ENCODE data around the gene ARHGEF4.

Gene ARHGEF4

DNA sequence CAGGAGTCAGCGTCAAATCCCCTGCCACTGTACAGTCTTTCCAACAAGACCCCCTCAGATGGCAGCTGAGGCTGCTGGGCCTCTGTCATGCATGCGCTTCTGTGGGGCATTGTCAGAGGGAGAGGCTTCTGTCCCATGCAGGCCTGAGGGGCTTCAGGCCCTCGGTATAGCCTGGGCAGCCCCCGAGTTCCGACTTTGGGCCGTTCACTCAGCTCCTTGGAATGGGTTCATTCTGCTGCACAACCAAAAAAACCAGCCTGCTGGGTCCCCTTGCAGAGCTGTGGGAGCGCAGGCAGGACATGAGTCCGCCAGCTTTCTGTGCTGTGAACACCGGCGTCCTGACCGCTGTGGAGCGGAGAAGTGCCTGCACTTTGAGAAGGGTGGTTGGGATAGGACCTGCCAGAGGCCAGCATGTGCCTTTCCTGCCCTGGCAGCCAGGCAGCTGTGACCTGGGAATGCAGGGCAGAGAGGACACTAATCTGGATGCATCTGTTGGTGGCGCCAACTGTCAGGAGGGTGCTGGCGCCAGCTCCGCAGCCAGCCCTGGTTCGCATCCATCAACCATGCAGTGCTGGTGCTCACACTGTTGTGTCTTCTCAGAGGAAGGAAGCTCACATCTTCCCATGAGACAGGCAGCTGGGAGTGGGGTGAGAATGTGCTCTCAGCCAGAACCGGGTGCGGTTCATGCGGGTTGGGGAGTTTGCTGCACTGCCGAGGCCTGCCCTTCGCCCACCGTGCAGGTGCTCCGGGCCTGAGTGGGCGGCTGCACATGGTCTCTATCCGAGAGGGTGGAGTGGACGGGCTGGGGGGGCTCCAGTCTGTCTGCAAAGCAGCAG is 14.3 kb downstream of the ARHGEF4 start:
- DNase-seq (ENCODE audit: low read depth in 3 of 3), result no peak

- DNase-seq (ENCODE audit: low read depth in 3 of 3), result no peak
These were observed 15.1 kb downstream of the ARHGEF4 start for GRCh38 chr2:130851624-130852382.

GRCh38 chr2:130852521-130853115 is 15.9 kb downstream of the ARHGEF4 start:
- DNase-seq (ENCODE audit: low read depth in 3 of 3), result no peak

DNA sequence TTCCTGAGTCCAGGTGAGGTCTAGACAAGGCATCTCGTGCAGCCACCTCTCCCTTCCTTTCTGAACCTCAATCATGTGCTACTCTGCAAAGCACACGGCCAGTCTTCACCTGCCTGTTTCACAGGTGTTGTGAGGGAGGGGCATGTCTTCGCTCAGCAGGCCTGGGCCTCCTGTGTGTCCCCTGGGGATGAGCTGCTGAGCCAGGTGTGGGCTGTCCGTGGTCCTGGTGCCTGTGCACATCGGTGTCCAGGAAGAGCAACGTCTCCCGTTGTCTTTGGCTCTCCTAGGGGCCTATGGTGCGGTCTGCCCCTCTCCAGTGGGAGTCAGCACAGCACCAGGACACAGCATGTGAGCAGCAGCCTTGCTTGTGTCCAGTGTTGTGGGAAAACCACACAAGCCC is 16.7 kb downstream of the ARHGEF4 start:
- DNase-seq (ENCODE audit: low read depth in 3 of 3), result no peak

GRCh38 chr2:130854301-130854700 is 17.6 kb downstream of the ARHGEF4 start:
- DNase-seq (ENCODE audit: low read depth in 3 of 3), result no peak

DNA sequence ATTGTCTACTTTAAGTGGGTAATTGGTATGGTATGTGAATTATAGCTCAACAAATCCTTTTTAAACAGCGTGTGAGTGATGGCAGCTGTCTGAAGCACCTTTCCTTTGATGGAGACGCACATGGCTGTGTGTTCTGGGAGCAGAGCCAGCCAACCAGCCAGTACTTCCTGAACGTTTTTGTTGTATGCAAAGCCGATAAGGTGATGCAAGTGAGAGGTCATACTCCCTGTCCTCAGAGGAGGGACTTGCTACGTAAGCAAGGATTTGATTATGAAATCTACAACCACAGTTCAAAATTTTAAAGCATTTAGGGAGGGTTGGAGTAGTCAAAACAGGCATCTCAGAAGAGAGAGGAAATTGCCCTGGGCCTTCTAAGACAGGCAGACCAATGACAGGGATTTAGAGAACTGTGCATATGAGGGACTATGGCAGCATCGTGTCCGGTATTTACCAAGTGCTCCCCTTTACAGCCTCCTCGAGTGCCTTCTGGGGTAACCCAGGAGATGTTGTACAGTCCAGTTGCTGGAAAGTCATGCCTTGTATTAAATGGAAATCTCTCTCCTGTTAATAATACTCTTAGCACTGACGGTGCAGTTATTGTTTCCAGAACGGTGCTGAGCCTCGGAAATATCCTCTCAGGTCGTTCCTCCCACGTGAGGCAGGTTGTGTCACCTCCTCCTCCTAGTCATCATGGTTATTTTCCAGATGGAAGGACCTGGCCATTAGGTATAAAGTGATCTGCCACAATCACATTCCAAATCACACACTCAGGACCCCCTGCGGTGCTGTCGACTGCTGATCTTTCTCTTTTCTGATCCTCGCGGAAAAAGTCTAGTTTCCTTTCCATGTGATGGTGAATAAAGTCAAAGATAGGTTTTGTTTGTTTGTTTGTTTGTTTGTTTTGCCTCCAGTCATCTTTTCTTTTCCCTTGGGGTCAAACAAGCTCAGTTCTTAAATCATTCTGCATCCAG is 28.4 kb downstream of the ARHGEF4 start:
- no peak for DNase-seq (ENCODE audit: low read depth in 3 of 3)

DNA sequence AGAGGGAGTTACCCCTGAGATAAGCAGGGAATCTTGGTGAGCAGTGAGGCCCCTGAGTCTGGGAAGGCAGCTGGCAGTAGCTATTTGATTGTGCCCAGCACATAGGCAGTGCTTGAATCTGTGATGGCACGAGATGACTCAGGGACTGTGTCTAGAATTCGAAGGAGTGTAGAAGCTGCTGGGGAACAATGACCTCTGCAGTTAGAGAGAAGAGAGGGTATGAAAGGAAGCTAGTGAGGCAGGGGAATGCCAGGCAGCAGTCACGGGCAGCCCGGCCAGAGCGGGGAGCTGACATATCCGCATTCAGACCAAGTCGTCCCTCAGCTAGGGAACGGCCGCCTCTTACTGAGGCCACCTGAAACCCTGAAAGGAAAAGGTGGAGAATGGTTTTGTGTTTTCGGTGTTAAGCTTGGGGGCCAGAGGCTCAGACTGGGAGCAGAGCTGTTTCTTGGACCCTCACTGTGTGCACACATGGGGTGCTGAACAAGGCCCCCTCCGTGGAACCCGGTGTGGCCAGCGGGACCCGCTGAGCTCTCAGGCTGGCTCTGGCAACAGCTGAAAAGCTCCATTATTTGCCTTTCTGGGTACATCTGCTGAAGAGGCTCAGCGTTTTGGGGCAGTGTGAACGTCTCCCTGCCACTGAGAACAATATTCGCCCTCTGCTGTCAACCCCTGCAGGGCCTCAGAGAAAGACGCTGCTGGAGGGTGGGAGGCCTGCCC is 32.9 kb downstream of the ARHGEF4 start:
- no peak for DNase-seq (ENCODE audit: low read depth in 3 of 3)

- DNase-seq (ENCODE audit: low read depth in 3 of 3), result no peak
These were observed 33.4 kb downstream of the ARHGEF4 start for GRCh38 chr2:130870161-130870485.

DNA sequence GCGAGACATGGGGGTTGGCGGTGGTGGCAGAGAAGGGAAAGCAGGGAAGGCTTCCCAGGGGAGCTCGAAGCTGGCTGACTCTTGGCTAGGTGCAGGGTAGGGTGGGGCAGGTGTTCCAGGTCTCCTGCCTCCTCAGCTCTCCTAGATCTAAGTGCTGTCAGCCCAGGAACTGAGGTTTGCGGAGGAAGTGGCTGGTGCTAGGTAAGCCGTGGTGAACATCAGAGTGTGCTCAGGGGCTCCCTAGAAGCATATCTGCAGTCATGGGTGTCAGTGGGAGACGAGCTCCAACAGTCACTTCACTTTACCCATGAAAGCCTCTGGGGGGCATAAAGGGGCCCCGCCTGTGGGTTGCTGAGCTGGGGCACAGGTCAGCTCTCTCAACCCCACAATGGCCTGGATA is 34.1 kb downstream of the ARHGEF4 start:
- no peak for DNase-seq (ENCODE audit: low read depth in 3 of 3)

DNA sequence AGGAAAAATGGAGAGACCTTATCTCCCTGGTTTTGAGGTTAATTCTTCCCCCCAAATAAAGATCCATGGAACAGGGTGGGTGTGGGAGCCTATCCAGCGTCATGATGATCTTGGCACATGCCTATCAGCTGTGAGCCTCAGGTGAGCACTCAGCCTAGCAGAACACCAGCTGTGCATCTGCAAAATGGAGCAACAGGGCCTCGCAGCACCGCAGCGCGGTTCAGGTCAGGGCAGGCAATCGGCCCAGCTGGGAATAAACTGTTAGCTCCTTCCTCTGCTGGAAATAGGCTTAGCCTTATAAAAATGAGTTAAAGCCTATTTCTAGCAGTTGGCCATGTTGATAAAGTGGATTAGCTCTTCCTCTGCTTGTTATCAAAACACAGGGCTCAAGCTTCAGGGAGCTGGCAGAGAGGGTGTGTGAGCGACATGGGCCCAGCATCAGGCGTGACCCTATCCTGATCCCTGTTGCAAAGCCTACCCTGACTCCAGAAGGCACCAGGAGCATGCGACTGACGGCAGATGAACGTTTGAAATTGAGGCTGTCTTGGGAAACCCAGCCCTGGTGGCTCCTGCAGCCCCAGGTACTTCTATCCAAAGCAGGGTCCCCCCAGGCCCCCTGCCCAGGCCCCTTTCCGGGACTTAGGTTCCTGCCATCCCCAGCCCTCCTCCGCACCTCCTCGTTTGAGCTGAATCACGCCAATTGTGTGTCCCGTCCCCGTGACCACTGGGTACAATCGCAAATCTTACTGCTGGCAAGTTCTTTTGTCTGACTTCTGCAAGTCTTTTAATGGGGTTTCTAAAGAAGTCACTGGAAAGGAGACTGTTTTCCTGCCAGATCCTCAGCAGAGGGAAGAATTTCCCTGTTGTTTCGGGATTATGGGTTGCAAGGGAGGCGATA is 35.4 kb downstream of the ARHGEF4 start:
- DNase-seq (ENCODE audit: low read depth in 3 of 3), result no peak

GRCh38 chr2:130872741-130873125 is 36.0 kb downstream of the ARHGEF4 start:
- DNase-seq (ENCODE audit: low read depth in 3 of 3), result no peak

DNA sequence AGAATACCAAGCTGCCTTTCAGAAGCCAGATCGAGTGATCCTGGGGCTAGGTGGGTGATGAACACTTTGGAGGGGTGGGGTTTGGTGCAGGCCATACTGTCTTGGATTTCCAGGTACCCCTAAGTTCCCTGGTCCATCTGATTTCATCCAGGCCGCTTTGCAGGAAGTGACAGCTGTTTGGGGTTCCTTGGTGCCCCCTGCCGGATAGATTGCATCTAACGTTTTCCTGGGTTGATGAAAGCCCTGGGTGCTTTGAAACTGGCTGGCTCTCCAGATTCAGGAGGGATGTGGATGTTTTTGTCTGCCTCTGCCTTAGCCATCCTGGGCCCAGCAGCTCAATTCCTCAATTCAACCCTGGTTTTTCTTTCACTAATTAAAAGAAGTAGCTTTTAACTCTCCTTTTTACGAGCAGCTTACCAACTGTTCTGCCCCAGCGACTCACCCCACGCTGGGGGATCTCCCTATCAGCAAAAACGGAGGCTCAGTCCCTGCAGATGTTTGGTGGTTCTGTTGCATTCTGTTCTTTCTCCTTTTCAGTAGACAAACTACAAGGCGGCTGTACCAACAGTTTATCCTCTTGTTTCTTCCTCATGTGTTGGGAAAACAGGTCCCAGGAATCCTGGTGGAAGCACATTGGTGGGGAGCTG is 37.1 kb downstream of the ARHGEF4 start:
- DNase-seq (ENCODE audit: low read depth in 3 of 3), result peak; percentile 40 to 59 (median 56)

DNA sequence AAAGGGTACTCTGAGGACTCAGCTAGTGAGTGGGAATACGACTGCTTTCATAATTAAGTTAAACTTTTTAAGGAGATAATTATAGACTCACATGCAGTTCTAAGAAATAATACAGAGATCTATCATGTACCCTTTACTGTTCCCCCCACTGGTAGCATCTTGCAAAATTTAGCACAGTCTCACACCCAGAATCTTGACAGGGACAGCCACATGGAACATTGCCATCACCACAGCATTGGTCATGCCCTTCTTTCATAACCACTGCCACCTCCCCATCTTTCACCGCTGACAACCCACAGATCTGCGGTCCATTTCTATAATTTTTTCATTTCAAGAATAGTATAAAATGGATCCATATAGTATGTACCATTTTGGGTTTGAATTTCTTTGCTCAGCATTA is 37.8 kb downstream of the ARHGEF4 start:
- DNase-seq (ENCODE audit: low read depth in 3 of 3), result no peak

- DNase-seq (ENCODE audit: low read depth in 3 of 3), result no peak
These were observed 39.2 kb downstream of the ARHGEF4 start for GRCh38 chr2:130875935-130876334.

DNA sequence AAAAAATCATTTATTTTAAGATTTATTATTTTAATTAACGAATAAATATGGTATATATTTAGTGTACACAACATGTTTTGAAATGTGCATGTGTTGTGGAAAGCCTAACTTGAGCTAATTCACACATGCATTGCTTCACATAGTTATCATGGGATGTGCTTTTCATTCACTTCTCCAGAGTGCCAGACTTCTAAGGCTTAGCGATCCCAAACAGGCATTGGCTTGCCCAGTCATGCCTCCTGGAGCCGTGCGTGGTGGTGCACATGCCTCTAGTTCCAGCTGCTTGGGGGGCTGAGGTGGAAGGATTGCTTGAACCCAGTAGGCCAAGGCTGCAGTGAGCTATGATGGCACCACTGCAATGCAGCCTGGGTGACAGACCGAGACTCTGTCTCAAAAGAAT is 40.5 kb downstream of the ARHGEF4 start:
- DNase-seq (ENCODE audit: low read depth in 3 of 3), result no peak

DNA sequence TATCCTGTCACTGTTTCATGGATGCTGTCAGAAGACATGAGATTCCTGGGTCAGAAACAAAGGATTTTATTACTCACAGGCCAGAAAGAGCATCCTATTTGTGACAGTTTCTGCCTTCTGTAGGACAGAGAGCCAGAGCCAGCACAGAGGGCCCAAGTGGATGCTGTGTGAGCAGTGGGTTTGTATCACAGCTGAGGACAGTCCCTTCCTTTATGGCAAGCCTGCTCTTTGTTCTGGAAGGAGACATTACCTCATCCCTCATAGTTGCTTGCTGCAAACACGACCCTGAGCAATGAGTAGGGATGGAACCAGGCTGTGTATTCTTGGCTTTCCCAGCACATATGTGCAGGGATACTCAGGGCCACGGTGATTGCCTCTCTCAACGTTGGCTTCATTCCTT is 41.6 kb downstream of the ARHGEF4 start:
- no peak for DNase-seq (ENCODE audit: low read depth in 3 of 3)

- no peak for DNase-seq (ENCODE audit: low read depth in 3 of 3)
These were observed 42.2 kb downstream of the ARHGEF4 start for GRCh38 chr2:130878933-130879332.

- no peak for DNase-seq (ENCODE audit: low read depth in 3 of 3)
These were observed 45.5 kb downstream of the ARHGEF4 start for GRCh38 chr2:130882111-130882690.

GRCh38 chr2:130882991-130883390 is 46.3 kb downstream of the ARHGEF4 start:
- DNase-seq (ENCODE audit: low read depth in 3 of 3), result no peak

All from stimulated activated CD4-positive, alpha-beta T cell treated with anti-CD3 and anti-CD28 coated beads, TNF-alpha, amount 100 ng/mL, for 48 hours (primary cell).